ENCODE data around the gene ASB14. TPM values are rescaled to one million over a fixed set of nuclear protein-coding genes. Genes with fewer than 3 reads are reported as not detected.

ASB14 gene
- total RNA-seq, 1 donor from 2014 or later, result not detected

DNA sequence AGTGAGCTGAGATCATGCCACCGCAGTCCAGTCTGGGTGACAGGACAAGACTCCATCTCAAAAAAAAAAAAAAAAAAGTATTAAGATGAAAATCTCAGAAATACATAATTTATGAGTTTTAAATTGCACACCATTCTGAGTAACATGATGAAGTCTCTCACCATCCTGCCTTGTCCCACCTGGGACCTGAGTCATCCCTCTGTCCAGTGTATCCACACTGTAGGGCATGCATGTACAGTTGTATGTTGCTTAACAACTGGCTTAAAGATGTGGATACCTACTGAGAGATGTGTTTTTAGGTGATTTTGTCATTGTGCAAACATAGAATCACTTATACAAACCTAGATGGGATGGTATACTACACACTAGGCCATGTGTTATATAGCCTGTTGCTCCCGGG lies 17.1 kb downstream of the ASB14 start:
- intact Hi-C loops (cut with micrococcal nuclease), result no loop called here
- POLR2A ChIA-PET, result no interaction called here
- CTCF ChIA-PET, result no interaction called here
- no peak for ATAC-seq (ENCODE audit: low read depth)
- no peaks in the 10 kb centered on the region for H3K4me1 Mint-ChIP-seq
- no peak overlapping the region for H3K27ac Mint-ChIP-seq
- TF ChIP-seq, protein P1, sequence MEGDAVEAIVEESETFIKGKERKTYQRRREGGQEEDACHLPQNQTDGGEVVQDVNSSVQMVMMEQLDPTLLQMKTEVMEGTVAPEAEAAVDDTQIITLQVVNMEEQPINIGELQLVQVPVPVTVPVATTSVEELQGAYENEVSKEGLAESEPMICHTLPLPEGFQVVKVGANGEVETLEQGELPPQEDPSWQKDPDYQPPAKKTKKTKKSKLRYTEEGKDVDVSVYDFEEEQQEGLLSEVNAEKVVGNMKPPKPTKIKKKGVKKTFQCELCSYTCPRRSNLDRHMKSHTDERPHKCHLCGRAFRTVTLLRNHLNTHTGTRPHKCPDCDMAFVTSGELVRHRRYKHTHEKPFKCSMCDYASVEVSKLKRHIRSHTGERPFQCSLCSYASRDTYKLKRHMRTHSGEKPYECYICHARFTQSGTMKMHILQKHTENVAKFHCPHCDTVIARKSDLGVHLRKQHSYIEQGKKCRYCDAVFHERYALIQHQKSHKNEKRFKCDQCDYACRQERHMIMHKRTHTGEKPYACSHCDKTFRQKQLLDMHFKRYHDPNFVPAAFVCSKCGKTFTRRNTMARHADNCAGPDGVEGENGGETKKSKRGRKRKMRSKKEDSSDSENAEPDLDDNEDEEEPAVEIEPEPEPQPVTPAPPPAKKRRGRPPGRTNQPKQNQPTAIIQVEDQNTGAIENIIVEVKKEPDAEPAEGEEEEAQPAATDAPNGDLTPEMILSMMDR (IDR thresholded peaks at IDR 0.05), result no peak
- H3K4me3 Mint-ChIP-seq, result no peak overlapping the region
- no peaks in the 10 kb centered on the region for H3K27me3 Mint-ChIP-seq
- H3K9me3 Mint-ChIP-seq, result peaks cover 3% of the 10 kb centered on the region
- no peak for DNase-seq
- peaks cover 35% of the 10 kb centered on the region for H3K36me3 Mint-ChIP-seq (ENCODE audit: low read depth)

DNA sequence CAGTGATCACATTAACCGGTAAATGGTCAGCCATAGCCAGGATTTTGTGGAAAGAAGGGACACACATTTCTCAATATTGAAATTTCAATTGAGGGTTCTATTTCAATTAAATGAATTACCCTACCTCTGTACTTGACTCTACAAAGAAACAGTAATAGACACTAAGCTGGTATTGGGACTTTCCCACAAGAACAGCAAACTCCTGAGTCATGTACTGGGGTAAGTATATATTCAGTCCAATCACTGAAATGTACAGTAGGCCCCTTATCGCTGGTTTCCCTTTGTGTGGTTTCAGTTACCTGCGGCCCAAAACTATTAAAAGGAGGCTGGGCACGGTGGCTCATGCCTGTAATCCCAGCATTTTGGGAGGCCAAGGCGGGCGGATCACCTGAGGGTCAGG lies 17.6 kb downstream of the ASB14 start:
- ChIA-PET POLR2A (no interaction called here), CTCF (no interaction called here)
- Mint-ChIP-seq H3K4me3 (no peak overlapping the region), H3K36me3 (ENCODE audit: low read depth) (peaks cover 39% of the 10 kb centered on the region), H3K4me1 (no peaks in the 10 kb centered on the region), H3K27me3 (no peaks in the 10 kb centered on the region), H3K27ac (no peak overlapping the region), H3K9me3 (no peaks in the 10 kb centered on the region)
- DNase-seq (no peak), ATAC-seq (ENCODE audit: low read depth) (no peak)
- intact Hi-C loops (cut with micrococcal nuclease), result no loop called here
- TF ChIP-seq, protein P1 (IDR thresholded peaks at IDR 0.05), result no peak

DNA sequence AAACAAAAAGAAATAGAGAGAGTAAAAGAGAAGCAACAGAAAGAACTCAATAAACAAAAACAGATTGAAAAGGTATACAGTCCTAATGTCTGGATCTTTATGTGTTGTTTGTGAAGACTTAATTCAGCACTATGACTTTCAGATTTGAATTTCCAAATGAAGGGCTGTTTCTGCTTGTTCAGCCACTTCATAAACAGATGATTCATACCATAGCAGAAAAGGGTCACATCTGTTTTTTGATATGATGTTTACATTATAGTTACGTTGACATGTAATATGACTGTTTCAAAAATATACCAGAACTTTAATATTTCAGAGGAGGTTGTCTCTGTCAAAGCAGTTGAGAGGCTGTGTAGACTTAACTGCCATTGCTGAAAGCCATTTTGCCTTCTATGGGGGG lies 24.1 kb downstream of the ASB14 start:
- H3K27ac Mint-ChIP-seq, result no peak overlapping the region
- peaks cover 4% of the 10 kb centered on the region for H3K9me3 Mint-ChIP-seq
- TF ChIP-seq, protein P1 (IDR thresholded peaks at IDR 0.05), result no peak
- no peaks in the 10 kb centered on the region for H3K4me1 Mint-ChIP-seq
- no peak overlapping the region for H3K4me3 Mint-ChIP-seq
- ChIA-PET CTCF (no interaction called here), POLR2A (no interaction called here)
- H3K36me3 Mint-ChIP-seq (ENCODE audit: low read depth), result peaks cover 83% of the 10 kb centered on the region
- H3K27me3 Mint-ChIP-seq, result no peaks in the 10 kb centered on the region
- no peak for ATAC-seq (ENCODE audit: low read depth)
- intact Hi-C loops (cut with micrococcal nuclease), result no loop called here
- no peak for DNase-seq

DNA sequence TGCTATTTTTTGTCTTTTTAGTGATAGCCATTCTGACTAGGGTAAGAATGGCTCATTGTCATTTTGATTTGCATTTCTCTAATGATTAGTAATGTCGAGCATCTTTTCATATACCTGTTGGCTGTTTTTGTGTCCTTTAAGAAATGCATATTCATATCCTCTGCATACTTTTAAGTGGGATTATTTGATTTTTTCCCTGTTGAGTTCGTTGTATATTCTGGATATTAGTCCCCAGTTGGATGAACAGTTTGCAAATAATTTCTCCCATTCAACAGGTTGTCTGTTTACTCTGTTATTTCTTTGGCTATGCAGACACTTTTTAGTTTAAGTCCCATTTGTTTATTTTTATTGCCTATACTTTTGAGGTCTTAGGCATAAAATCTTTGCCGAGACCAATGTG lies 30.6 kb downstream of the ASB14 start:
- intact Hi-C loops (cut with micrococcal nuclease), result no loop called here
- Mint-ChIP-seq H3K4me3 (no peak overlapping the region), H3K4me1 (no peaks in the 10 kb centered on the region), H3K9me3 (peaks cover 10% of the 10 kb centered on the region), H3K36me3 (ENCODE audit: low read depth) (peaks cover 85% of the 10 kb centered on the region), H3K27ac (no peak overlapping the region), H3K27me3 (no peaks in the 10 kb centered on the region)
- CTCF ChIA-PET, result no interaction called here
- DNase-seq (no peak), ATAC-seq (ENCODE audit: low read depth) (no peak)
- POLR2A ChIA-PET, result no interaction called here
- TF ChIP-seq, protein P1 (IDR thresholded peaks at IDR 0.05), result no peak

DNA sequence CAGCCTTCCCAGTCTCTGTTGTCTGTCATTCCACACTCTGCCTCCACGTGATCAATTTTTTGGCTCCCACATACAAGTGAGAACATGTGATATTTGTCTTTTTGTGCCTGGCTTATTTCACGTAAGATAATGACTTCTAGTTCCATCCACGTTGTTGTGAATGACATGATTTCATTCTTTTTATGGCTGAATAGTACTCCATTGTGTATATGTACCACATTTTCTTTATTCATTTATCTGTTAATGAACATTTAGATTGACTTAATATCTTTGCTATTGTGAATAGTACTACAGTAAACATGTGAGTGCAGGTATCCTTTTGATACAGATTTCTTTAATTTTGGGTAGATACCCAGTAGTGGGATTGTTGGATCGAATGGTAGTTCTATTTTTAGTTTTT lies 31.4 kb downstream of the ASB14 start:
- H3K4me3 Mint-ChIP-seq, result no peak overlapping the region
- DNase-seq, result no peak
- POLR2A ChIA-PET, result no interaction called here
- intact Hi-C loops (cut with micrococcal nuclease), result no loop called here
- peaks cover 80% of the 10 kb centered on the region for H3K36me3 Mint-ChIP-seq (ENCODE audit: low read depth)
- no peak overlapping the region for H3K27ac Mint-ChIP-seq
- H3K4me1 Mint-ChIP-seq, result no peaks in the 10 kb centered on the region
- CTCF ChIA-PET, result no interaction called here
- no peaks in the 10 kb centered on the region for H3K27me3 Mint-ChIP-seq
- TF ChIP-seq, protein P1 (IDR thresholded peaks at IDR 0.05), result no peak
- H3K9me3 Mint-ChIP-seq, result peaks cover 10% of the 10 kb centered on the region
- ATAC-seq (ENCODE audit: low read depth), result no peak
